HPDE6-E6E7 (cell line): Measurements from ENCODE around the gene NAP1L5.

Experiments used
- DNase-seq: peaks from one replicate; pipeline ENCODE4 v3.0.0; 2011; ENCODE audit warnings: missing footprints; ENCODE audit errors: extremely low spot score

The NAP1L5 gene

GRCh38 chr4:88722276-88722780 lies 24.7 kb upstream of the NAP1L5 start:
- DNase-seq, result no peak

DNA sequence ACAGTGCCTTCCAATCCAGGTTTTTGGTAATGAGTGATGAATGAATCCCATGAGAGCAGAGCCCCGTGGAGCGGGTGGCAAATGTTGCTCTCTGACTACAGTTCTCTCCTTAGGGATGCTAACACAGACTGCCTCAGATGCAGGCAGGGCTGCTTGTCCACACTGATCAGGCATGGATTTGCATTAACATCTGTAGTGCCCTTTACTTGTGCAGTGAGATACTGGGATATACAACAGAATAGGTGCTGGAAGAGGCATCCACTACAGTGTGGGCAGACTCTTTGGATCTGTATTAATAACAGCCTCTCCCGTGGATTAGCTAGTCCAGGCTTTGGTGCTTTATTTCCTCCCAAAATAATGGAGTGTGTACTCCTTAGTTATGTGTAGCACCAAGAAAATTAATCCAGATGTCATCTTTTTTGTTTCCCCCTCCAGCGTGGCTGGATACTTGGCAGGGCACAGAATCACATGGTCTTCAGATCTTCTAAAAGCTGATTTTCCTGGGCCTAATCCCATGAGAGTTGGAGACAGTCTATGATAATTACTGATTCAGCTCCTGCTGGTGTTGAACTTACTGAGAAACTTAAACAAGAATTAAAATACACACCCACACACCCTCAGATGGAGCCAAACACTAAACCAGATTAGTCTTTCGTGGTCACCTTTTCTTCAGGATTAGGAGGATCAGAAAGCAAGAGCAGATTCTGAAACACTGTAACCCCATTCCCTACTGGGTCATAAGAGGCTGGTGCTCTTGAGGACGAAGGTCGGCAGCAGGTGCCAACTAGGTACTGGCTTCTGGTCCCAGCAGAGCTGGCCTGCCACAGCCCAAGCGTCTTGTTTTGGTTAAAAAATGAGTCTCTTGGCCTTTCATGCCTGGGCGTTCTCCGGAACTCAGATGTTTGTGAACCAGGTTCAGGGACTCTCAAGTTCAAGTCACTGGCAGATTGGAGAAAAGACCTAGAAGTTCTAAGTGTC lies 23.1 kb upstream of the NAP1L5 start:
- DNase-seq, result no peak

DNA sequence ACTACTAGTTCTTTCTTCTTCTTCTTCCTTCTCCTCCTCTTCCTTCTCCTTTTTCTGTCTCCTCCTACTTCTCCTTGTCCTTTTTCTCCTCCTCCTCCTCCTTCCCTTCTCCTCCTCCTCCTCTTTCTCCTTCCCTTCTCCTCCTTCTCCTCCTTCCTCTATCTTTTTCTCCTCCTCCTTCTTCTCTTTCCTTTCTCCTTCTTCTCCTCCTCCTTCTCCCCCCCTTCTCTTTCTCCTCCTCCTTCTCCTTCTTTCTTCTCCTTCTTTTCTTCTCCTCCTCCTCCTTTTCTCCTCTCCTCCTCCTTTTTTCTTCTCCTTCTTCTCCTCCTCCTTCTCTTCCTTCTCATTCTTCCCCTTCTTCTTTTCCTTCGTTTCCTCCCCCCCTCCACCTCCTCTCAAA lies 21.8 kb upstream of the NAP1L5 start:
- no peak for DNase-seq

DNA sequence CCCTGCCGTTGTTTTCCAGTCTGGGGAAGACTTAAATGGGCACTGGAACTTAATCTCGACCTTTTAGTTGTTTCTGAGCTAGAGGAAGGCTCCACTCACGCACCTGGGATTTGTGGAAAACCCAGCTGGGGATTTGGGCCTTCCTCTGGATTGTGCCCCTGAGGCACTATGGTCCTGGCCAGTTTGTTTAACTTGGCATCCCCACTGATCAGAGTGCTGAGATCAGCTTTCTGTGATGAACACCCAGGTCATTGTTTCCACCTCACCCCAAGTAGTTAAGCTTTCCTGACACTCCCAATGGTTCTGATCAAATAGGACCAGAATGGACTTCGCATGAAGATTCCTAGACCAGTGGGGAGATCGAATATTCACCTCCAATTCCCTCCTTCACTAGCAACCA lies 20.5 kb upstream of the NAP1L5 start:
- DNase-seq, result no peak

GRCh38 chr4:88713782-88714181 lies 16.2 kb upstream of the NAP1L5 start:
- DNase-seq, result no peak

- DNase-seq, result no peak
Measured at GRCh38 chr4:88709989-88710388, 12.4 kb upstream of the NAP1L5 start.

DNA sequence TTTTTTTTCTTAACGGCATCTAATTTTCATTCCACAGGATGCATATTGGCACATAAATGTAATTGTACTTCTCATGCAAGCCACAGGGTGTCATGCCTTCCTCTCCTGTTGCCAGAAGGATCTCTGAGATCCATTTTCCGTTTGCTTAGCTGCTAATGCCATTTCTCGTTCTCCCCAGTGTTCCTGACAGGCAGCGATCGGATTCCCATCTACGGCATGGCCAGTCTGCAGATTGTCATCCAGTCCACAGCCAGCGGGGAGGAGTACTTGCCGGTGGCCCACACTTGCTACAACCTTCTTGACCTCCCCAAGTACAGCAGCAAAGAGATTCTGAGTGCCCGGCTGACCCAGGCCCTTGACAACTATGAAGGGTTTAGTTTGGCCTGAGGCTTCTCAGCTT lies 8.9 kb upstream of the NAP1L5 start:
- DNase-seq, result no peak

DNA sequence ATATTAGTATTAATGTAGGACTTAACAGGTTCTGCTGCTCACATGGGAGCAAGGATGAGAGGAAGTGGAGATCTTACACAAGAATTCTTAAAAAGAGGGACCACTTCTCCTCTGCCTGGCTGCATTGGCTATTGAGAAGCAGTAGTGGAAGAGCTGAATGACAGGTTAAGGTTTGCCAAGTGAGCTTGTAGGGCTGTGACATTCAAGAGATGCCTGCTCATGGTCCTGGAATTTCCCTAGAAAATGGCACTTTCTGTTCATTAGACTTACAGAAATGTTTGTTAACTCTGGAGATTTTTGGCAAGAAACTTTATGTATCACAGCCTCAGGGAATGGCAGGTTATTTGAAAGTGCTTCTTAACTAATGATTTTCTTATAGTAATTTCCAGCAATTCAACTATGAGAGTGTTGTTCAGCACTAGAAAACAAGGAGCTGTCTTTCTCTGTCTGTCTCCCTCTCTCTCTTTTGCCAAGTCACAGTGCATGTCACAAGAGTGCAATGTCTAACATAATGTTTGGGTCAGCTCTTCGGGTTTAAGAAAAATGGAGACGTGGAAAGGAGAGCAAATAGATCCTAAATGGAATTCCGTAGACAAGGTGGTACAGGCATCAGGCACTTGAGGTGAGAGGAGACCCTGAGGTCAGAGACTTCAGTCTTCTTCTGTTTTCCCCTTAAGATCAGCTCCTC lies 8.3 kb upstream of the NAP1L5 start:
- no peak for DNase-seq

DNA sequence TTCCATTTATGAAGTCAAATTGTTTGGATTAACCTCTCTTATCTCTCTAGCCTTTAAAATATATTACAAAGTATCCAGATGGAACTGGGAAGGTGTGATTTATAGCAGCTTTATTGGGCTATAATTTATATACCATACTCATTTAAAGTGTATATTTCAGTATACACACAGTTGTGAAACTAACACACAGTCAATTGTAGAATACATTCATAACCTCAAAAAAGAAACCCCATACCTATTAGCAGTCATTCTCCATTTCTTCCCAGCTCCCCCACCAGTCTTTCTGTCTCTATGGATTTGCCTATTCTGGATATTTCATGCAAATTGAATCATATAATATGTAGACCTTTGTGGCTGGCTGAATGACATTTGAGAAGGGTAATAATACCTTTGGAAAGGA lies 7.6 kb upstream of the NAP1L5 start:
- no peak for DNase-seq

- DNase-seq, result no peak
Measured at GRCh38 chr4:88702782-88703181, 5.2 kb upstream of the NAP1L5 start.

DNA sequence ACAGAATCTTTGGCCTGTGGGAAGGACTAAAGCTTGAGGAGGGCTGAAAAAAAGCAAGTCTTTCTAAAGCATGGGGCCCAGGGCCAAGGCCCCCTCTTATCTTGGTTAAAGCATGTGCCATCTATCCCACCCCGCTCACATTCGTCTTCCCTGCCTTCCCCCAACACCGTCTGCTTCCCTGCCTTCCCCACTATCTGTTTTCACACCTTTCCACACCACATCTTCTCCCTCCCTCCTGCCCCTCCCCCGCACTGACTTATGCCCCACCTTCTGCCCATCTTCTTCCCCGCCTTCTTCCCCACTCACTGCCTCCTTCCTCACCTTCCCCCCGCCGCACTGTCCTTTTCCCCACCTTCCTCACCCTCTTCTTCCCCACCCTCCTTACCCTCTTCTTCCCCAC lies 890 bp upstream of the NAP1L5 start:
- DNase-seq, result no peak

- DNase-seq, result no peak
Measured at GRCh38 chr4:88697141-88697540, 488 bp downstream of the NAP1L5 start.

DNA sequence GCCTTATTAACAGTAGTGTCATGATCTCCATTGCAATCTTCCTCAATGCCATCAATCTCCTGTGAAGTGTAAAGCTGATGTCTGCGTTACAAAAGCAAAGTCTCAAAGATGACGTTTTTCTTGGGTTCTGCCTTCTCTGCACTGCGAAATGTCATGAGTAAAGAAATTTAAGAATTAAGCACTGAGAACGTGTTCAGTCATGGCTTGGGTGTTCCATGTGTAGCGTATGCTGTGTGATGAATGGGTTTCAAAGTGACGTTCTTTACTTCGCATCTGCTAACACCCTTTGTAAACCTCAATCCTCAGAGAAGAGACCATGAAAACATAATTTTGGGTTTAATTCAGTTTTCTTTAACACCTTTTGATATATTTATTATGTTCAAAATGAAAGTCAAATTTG lies 999 bp downstream of the NAP1L5 start:
- no peak for DNase-seq

GRCh38 chr4:88693792-88694191 lies 3.8 kb downstream of the NAP1L5 start:
- DNase-seq, result no peak

GRCh38 chr4:88690355-88690754 lies 7.3 kb downstream of the NAP1L5 start:
- no peak for DNase-seq

DNA sequence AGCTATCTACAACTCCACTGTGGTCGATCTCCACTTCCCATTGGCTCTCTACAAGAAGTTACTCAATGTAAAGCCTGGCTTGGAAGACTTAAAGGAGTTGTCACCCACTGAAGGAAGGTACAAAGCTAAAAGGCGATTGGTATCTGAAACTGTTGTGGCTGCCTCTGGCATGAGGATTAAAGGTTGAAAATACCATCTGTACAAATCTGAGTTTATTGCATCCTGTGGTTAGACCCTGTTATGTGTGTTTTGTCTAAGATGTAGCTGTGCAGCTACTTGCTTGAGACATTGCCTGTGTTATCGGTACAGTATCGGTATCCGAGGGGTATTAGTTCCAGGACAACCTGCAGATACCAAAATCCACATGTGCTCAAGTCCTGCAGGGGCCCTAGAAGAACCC lies 16.4 kb downstream of the NAP1L5 start:
- no peak for DNase-seq

- no peak for DNase-seq
Measured at GRCh38 chr4:88675543-88675942, 22.1 kb downstream of the NAP1L5 start.

DNA sequence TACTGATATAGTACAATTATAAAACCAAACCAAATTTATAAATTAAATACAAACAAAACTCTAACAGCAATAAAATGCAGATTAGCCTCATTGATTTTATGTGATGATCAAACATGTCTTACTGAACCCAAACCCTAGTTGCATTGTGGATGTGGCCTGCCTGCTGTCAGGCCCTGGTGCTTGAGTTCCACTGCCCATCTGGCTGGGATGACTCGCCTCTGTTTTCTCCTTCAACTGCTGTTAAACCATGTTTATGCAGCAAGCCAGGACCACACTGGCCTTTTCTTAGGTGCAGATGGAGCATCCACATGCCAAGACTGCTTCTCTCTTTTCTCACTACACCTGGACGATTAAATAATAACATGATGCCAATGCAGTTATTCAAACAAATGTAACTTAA lies 22.6 kb downstream of the NAP1L5 start:
- DNase-seq, result no peak

GRCh38 chr4:88674565-88674964 lies 23.1 kb downstream of the NAP1L5 start:
- DNase-seq, result no peak

- no peak for DNase-seq
Measured at GRCh38 chr4:88673886-88674285, 23.7 kb downstream of the NAP1L5 start.

GRCh38 chr4:88672987-88673386 lies 24.6 kb downstream of the NAP1L5 start:
- no peak for DNase-seq

DNA sequence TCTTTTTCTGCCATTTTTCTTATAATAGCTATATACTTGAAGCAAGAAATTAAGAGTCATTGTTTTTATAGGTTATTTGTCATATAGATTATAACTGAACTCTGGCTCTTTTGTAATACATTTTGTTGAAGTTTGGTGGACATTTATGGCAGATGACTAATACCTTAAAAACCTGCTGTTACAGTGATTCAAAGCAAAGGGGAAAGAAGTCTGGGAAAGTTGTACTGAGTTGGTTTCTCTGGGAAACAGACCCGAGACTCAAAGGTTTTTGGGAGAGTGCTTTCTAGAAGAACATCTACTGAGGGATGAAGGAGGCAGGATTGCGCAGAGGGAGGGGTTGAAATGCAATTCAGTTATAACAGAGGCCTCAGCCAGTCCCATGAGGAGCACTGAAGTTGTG lies 35.9 kb downstream of the NAP1L5 start:
- DNase-seq, result no peak
